GM23338 (cell line): ENCODE results near the gene NTM. TPM values are rescaled to one million over a fixed set of nuclear protein-coding genes. Genes with fewer than 3 reads are reported as not detected.

Experiments used
- ATAC-seq: fragments of 200-7000 bp; cut with Tn5 transposase; 3 replicates; pipeline ENCODE4 v1.9.1; 2020
- DNase-seq: peaks from one replicate; pipeline ENCODE4 v3.0.0-alpha.2; 2015; ENCODE audit warnings: low spot score
- H2AFZ ChIP-seq: fragments of 200-600 bp; sonication (generic); 2 replicates; pipeline ENCODE4 v1.8.0; 2016; ENCODE audit warnings: antibody characterized with exemption, mild to moderate bottlenecking, moderate library complexity
- H3F3A ChIP-seq: fragments of 200-600 bp; sonication (generic); replicated peaks from 2 replicates; pipeline ENCODE4 v1.8.0; 2017; ENCODE audit warnings: antibody characterized with exemption, mixed run types, low read depth
- H3K27ac ChIP-seq: fragments of 200-600 bp; sonication (generic); 2 replicates; pipeline ENCODE4 v1.6.1; 2016; ENCODE audit warnings: low read depth
- H3K27me3 ChIP-seq: fragments of 200-600 bp; sonication (generic); 2 replicates; pipeline ENCODE4 v1.8.0; 2016; ENCODE audit warnings: mild to moderate bottlenecking, mixed run types, moderate library complexity; ENCODE audit not compliant: insufficient read depth
- H3K36me3 ChIP-seq: fragments of 200-600 bp; sonication (generic); 2 replicates; pipeline ENCODE4 v1.8.0; 2016; ENCODE audit warnings: mild to moderate bottlenecking; ENCODE audit not compliant: insufficient read depth
- H3K4me1 ChIP-seq: fragments of 200-600 bp; sonication (generic); 2 replicates; pipeline ENCODE4 v1.8.0; 2016; ENCODE audit warnings: mild to moderate bottlenecking, moderate library complexity; ENCODE audit not compliant: insufficient read depth
- H3K4me2 ChIP-seq: fragments of 200-600 bp; sonication (generic); 2 replicates; pipeline ENCODE4 v1.7.1; 2017; ENCODE audit warnings: mixed run types
- H3K4me3 ChIP-seq: fragments of 200-600 bp; sonication (generic); 2 replicates; pipeline ENCODE4 v1.6.1; 2016; ENCODE audit warnings: mixed run types
- H3K79me2 ChIP-seq: fragments of 200-600 bp; sonication (generic); replicated peaks from 2 replicates; pipeline ENCODE4 v1.8.0; 2017; ENCODE audit warnings: mild to moderate bottlenecking; ENCODE audit not compliant: insufficient read depth
- H3K9me2 ChIP-seq: fragments of 200-600 bp; sonication (generic); 2 replicates; pipeline ENCODE4 v1.8.0; 2017; ENCODE audit not compliant: insufficient read depth
- H4K20me1 ChIP-seq: fragments of 200-600 bp; sonication (generic); replicated peaks from 2 replicates; pipeline ENCODE4 v1.8.0; 2017; ENCODE audit warnings: mild to moderate bottlenecking; ENCODE audit not compliant: insufficient read depth
- H3K27ac Mint-ChIP-seq: 2 replicates; pipeline ENCODE4 v1.8.0; 2020; ENCODE audit warnings: inconsistent platforms, mild to moderate bottlenecking, moderate library complexity, mixed read lengths
- H3K27me3 Mint-ChIP-seq: 3 replicates; pipeline ENCODE4 v1.8.0; 2022; ENCODE audit warnings: low read depth, mild to moderate bottlenecking, moderate library complexity, mixed read lengths, inconsistent platforms; ENCODE audit not compliant: insufficient read depth, poor library complexity
- H3K36me3 Mint-ChIP-seq: 3 replicates; pipeline ENCODE4 v1.8.0; 2021; ENCODE audit warnings: low read depth, mild to moderate bottlenecking, inconsistent platforms, moderate library complexity, mixed read lengths
- H3K4me1 Mint-ChIP-seq: 3 replicates; pipeline ENCODE4 v1.8.0; 2020; ENCODE audit warnings: mild to moderate bottlenecking, inconsistent platforms, mixed read lengths
- H3K4me3 Mint-ChIP-seq: 3 replicates; pipeline ENCODE4 v1.8.0; 2021; ENCODE audit warnings: moderate library complexity, mild to moderate bottlenecking, inconsistent platforms, mixed read lengths
- H3K9me3 Mint-ChIP-seq: 3 replicates; pipeline ENCODE4 v1.8.0; 2020; ENCODE audit warnings: moderate library complexity, mild to moderate bottlenecking, inconsistent platforms, mixed read lengths
- CREB1 ChIP-seq: fragments of 250-450 bp; sonication (Bioruptor Pico); IDR thresholded peaks from 2 replicates; pipeline ENCODE4 v1.5.0; 2020; ENCODE audit warnings: low read depth, mild to moderate bottlenecking, moderate library complexity
- EZH2 ChIP-seq: fragments of 200-600 bp; sonication (generic); IDR thresholded peaks from one replicate; pipeline ENCODE4 v1.8.0; 2017; ENCODE audit warnings: antibody characterized with exemption, mild to moderate bottlenecking, low read depth; ENCODE audit not compliant: unreplicated experiment
- EZH2phosphoT487 ChIP-seq: fragments of 200-600 bp; sonication (generic); IDR thresholded peaks from one replicate; pipeline ENCODE4 v1.8.1; 2018; ENCODE audit warnings: antibody characterized with exemption; ENCODE audit not compliant: unreplicated experiment
- JUNB ChIP-seq: IDR thresholded peaks from one replicate; pipeline ENCODE4 v1.6.1; 2016; ENCODE audit warnings: antibody characterized with exemption; ENCODE audit not compliant: unreplicated experiment
- NANOG ChIP-seq: IDR thresholded peaks from 2 replicates; pipeline ENCODE4 v1.6.1; 2016; ENCODE audit warnings: antibody characterized with exemption, borderline replicate concordance
- POLR2AphosphoS5 ChIP-seq: IDR thresholded peaks from 2 replicates; pipeline ENCODE4 v1.6.1; 2016; ENCODE audit warnings: antibody characterized with exemption, low read depth
- STAT1 ChIP-seq: IDR thresholded peaks from one replicate; pipeline ENCODE4 v1.6.1; 2016; ENCODE audit warnings: antibody characterized with exemption; ENCODE audit not compliant: unreplicated experiment
- ZNF114 ChIP-seq: fragments of 250-450 bp; sonication (Bioruptor Pico); IDR thresholded peaks from 2 replicates; pipeline ENCODE4 v1.5.0; 2020; ENCODE audit warnings: mild to moderate bottlenecking, moderate library complexity
- ZNF331 ChIP-seq: fragments of 250-450 bp; sonication (Bioruptor Pico); IDR thresholded peaks from 2 replicates; pipeline ENCODE4 v1.5.0; 2020; ENCODE audit warnings: low read depth, mild to moderate bottlenecking, moderate library complexity
- polyA plus RNA-seq: library from polyadenylated mRNA; unstranded; fragments of >200 nt; fragmentation: Nextera tagmentation; extraction: Ambion mirVana; gene quantifications from 2 replicates; pipeline ENCODE4 v1.2.1, GENCODE V29; 2016
- total RNA-seq: library from RNA; depleted of rRNA; stranded (reverse); fragments of >200 nt; shearing (Covaris generic); gene quantifications from 2 replicates; pipeline ENCODE4 v1.2.3, GENCODE V29; 2014
- TF ChIP-seq, protein P1 (sequence below), 2 experiments: fragments of 200-600 bp in 1 of 2; sonication (generic) in 1 of 2; conservative IDR thresholded peaks; 2 replicates each; pipeline versions ENCODE4 v1.5.1 to v1.6.1; 2016 to 2017; ENCODE audit warnings: antibody characterized with exemption in 2 of 2, low read depth in 2 of 2, mild to moderate bottlenecking in 2 of 2, moderate library complexity in 1 of 2
- TF ChIP-seq, protein P2 (sequence below): fragments of 250-450 bp; sonication (Bioruptor Pico); IDR thresholded peaks from 2 replicates; pipeline ENCODE4 v1.5.0; 2020; ENCODE audit warnings: mild to moderate bottlenecking, moderate library complexity
- TF ChIP-seq, protein P3 (sequence below): IDR thresholded peaks from one replicate; pipeline ENCODE4 v1.6.1; 2018; ENCODE audit warnings: antibody characterized with exemption; ENCODE audit not compliant: unreplicated experiment
- TF ChIP-seq, protein P4 (sequence below): IDR thresholded peaks from 2 replicates; pipeline ENCODE4 v1.6.1; 2016; ENCODE audit warnings: antibody characterized with exemption

NTM gene
- total and polyA plus RNA-seq, 2 experiments from 2014 or later = 10.6 to 14.6 TPM

GRCh38 chr11:131404010-131404409 is 33.6 kb downstream of the NTM start:
- ATAC-seq (no peak), DNase-seq (no peak)
- Histone ChIP-seq H4K20me1 (no peaks in the 10 kb centered on the region), H3K79me2 (no peaks in the 10 kb centered on the region), H3K4me1 (no peaks in the 10 kb centered on the region), H3K27me3 (no peaks in the 10 kb centered on the region), H3K27ac (no peak overlapping the region), H3K36me3 (no peaks in the 10 kb centered on the region), H2AFZ (no peak overlapping the region), H3F3A (no peaks in the 10 kb centered on the region), H3K4me3 (no peak overlapping the region), H3K4me2 (no peak overlapping the region), H3K9me2 (no peaks in the 10 kb centered on the region)
- H3K27me3 Mint-ChIP-seq = peaks cover 4% of the 10 kb centered on the region
- H3K4me3 Mint-ChIP-seq = no peak overlapping the region
- no peak overlapping the region for H3K27ac Mint-ChIP-seq
- H3K9me3 Mint-ChIP-seq = no peaks in the 10 kb centered on the region
- H3K4me1 Mint-ChIP-seq = 0 out of 3 replicates have a peak, but pooled peaks cover 2% of the 10 kb centered on the region
- TF ChIP-seq, protein P1, sequence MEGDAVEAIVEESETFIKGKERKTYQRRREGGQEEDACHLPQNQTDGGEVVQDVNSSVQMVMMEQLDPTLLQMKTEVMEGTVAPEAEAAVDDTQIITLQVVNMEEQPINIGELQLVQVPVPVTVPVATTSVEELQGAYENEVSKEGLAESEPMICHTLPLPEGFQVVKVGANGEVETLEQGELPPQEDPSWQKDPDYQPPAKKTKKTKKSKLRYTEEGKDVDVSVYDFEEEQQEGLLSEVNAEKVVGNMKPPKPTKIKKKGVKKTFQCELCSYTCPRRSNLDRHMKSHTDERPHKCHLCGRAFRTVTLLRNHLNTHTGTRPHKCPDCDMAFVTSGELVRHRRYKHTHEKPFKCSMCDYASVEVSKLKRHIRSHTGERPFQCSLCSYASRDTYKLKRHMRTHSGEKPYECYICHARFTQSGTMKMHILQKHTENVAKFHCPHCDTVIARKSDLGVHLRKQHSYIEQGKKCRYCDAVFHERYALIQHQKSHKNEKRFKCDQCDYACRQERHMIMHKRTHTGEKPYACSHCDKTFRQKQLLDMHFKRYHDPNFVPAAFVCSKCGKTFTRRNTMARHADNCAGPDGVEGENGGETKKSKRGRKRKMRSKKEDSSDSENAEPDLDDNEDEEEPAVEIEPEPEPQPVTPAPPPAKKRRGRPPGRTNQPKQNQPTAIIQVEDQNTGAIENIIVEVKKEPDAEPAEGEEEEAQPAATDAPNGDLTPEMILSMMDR (conservative IDR thresholded peaks at IDR 0.05; ENCODE audit: low read depth in 2 of 2) = no peak
- no peak for TF ChIP-seq ZNF114
- TF ChIP-seq JUNB = no peak
- no peak for TF ChIP-seq EZH2
- TF ChIP-seq EZH2phosphoT487 = no peak
- TF ChIP-seq, protein P2, sequence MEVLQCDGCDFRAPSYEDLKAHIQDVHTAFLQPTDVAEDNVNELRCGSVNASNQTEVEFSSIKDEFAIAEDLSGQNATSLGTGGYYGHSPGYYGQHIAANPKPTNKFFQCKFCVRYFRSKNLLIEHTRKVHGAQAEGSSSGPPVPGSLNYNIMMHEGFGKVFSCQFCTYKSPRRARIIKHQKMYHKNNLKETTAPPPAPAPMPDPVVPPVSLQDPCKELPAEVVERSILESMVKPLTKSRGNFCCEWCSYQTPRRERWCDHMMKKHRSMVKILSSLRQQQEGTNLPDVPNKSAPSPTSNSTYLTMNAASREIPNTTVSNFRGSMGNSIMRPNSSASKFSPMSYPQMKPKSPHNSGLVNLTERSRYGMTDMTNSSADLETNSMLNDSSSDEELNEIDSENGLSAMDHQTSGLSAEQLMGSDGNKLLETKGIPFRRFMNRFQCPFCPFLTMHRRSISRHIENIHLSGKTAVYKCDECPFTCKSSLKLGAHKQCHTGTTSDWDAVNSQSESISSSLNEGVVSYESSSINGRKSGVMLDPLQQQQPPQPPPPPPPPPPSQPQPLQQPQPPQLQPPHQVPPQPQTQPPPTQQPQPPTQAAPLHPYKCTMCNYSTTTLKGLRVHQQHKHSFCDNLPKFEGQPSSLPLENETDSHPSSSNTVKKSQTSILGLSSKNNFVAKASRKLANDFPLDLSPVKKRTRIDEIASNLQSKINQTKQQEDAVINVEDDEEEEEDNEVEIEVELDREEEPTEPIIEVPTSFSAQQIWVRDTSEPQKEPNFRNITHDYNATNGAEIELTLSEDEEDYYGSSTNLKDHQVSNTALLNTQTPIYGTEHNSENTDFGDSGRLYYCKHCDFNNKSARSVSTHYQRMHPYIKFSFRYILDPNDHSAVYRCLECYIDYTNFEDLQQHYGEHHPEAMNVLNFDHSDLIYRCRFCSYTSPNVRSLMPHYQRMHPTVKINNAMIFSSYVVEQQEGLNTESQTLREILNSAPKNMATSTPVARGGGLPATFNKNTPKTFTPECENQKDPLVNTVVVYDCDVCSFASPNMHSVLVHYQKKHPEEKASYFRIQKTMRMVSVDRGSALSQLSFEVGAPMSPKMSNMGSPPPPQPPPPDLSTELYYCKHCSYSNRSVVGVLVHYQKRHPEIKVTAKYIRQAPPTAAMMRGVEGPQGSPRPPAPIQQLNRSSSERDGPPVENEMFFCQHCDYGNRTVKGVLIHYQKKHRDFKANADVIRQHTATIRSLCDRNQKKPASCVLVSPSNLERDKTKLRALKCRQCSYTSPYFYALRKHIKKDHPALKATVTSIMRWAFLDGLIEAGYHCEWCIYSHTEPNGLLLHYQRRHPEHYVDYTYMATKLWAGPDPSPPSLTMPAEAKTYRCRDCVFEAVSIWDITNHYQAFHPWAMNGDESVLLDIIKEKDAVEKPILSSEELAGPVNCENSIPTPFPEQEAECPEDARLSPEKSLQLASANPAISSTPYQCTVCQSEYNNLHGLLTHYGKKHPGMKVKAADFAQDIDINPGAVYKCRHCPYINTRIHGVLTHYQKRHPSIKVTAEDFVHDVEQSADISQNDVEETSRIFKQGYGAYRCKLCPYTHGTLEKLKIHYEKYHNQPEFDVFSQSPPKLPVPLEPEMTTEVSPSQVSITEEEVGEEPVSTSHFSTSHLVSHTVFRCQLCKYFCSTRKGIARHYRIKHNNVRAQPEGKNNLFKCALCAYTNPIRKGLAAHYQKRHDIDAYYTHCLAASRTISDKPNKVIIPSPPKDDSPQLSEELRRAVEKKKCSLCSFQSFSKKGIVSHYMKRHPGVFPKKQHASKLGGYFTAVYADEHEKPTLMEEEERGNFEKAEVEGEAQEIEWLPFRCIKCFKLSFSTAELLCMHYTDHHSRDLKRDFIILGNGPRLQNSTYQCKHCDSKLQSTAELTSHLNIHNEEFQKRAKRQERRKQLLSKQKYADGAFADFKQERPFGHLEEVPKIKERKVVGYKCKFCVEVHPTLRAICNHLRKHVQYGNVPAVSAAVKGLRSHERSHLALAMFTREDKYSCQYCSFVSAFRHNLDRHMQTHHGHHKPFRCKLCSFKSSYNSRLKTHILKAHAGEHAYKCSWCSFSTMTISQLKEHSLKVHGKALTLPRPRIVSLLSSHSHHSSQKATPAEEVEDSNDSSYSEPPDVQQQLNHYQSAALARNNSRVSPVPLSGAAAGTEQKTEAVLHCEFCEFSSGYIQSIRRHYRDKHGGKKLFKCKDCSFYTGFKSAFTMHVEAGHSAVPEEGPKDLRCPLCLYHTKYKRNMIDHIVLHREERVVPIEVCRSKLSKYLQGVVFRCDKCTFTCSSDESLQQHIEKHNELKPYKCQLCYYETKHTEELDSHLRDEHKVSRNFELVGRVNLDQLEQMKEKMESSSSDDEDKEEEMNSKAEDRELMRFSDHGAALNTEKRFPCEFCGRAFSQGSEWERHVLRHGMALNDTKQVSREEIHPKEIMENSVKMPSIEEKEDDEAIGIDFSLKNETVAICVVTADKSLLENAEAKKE (CRISPR knock-in tag) = no peak
- no peak for TF ChIP-seq STAT1
- no peak for TF ChIP-seq CREB1 (CRISPR knock-in tag)
- TF ChIP-seq, protein P3, sequence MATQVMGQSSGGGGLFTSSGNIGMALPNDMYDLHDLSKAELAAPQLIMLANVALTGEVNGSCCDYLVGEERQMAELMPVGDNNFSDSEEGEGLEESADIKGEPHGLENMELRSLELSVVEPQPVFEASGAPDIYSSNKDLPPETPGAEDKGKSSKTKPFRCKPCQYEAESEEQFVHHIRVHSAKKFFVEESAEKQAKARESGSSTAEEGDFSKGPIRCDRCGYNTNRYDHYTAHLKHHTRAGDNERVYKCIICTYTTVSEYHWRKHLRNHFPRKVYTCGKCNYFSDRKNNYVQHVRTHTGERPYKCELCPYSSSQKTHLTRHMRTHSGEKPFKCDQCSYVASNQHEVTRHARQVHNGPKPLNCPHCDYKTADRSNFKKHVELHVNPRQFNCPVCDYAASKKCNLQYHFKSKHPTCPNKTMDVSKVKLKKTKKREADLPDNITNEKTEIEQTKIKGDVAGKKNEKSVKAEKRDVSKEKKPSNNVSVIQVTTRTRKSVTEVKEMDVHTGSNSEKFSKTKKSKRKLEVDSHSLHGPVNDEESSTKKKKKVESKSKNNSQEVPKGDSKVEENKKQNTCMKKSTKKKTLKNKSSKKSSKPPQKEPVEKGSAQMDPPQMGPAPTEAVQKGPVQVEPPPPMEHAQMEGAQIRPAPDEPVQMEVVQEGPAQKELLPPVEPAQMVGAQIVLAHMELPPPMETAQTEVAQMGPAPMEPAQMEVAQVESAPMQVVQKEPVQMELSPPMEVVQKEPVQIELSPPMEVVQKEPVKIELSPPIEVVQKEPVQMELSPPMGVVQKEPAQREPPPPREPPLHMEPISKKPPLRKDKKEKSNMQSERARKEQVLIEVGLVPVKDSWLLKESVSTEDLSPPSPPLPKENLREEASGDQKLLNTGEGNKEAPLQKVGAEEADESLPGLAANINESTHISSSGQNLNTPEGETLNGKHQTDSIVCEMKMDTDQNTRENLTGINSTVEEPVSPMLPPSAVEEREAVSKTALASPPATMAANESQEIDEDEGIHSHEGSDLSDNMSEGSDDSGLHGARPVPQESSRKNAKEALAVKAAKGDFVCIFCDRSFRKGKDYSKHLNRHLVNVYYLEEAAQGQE = no peak
- TF ChIP-seq NANOG = no peak
- TF ChIP-seq, protein P4, sequence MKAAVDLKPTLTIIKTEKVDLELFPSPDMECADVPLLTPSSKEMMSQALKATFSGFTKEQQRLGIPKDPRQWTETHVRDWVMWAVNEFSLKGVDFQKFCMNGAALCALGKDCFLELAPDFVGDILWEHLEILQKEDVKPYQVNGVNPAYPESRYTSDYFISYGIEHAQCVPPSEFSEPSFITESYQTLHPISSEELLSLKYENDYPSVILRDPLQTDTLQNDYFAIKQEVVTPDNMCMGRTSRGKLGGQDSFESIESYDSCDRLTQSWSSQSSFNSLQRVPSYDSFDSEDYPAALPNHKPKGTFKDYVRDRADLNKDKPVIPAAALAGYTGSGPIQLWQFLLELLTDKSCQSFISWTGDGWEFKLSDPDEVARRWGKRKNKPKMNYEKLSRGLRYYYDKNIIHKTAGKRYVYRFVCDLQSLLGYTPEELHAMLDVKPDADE = no peak
- no peak for TF ChIP-seq POLR2AphosphoS5
- no peak for TF ChIP-seq ZNF331 (CRISPR knock-in tag)
- no peaks in the 10 kb centered on the region for H3K36me3 Mint-ChIP-seq
